Subcutaneous adipose tissue (tissue), 4 donors: Measurements from ENCODE around the gene SLC4A4. TPM values are rescaled to one million over a fixed set of nuclear protein-coding genes. Genes with fewer than 3 reads are reported as not detected.

ENCODE experiments used
- total RNA-seq, 4 donors: library from RNA; depleted of rRNA; stranded (reverse); fragments of >200 nt; gene quantifications; one replicate each; pipeline ENCODE4 v1.1.0, GENCODE V29; 2016
- TF ChIP-seq, protein P1 (sequence below): fragments of 450-650 bp; IDR thresholded peaks from one replicate; pipeline ENCODE4 v1.5.1; 2016; ENCODE audit warnings: low read depth, mild to moderate bottlenecking, control low read depth, antibody characterized with exemption, moderate library complexity

Gene SLC4A4
- total RNA-seq, 4 donors from 2014 or later = 0.68 to 18.6 (median 5.0) TPM

DNA sequence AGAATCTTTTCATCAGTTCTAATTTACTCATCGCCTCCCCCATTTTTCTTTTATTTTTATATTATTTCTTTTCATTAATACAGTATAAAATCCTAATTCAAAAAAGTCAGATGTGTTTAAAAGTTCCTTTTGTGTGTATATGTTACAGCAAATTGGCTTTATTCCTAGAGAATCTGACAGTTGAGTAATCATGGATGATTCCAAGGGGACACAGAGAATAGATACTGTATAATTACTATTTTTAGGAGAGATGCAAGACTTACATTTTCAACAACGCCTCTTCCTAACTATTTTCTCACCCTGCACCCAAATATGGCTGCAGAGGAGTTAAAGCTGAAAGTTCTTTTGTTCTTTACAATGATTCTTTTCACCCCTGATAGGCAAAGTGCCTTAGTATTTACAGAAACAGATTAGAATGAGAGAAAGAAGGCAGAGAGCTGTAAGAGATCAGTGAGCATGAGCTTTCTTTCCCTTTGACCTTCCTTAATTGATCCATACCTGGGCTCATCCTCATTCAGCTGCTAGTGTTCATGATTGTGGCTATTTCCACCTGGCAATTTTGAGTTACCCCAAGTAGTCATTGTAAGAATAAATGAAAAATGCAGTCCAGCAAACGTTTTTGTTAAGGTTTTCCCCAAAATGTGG is 210.8 kb downstream of the SLC4A4 start:
- TF ChIP-seq, protein P1, sequence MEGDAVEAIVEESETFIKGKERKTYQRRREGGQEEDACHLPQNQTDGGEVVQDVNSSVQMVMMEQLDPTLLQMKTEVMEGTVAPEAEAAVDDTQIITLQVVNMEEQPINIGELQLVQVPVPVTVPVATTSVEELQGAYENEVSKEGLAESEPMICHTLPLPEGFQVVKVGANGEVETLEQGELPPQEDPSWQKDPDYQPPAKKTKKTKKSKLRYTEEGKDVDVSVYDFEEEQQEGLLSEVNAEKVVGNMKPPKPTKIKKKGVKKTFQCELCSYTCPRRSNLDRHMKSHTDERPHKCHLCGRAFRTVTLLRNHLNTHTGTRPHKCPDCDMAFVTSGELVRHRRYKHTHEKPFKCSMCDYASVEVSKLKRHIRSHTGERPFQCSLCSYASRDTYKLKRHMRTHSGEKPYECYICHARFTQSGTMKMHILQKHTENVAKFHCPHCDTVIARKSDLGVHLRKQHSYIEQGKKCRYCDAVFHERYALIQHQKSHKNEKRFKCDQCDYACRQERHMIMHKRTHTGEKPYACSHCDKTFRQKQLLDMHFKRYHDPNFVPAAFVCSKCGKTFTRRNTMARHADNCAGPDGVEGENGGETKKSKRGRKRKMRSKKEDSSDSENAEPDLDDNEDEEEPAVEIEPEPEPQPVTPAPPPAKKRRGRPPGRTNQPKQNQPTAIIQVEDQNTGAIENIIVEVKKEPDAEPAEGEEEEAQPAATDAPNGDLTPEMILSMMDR = no peak

DNA sequence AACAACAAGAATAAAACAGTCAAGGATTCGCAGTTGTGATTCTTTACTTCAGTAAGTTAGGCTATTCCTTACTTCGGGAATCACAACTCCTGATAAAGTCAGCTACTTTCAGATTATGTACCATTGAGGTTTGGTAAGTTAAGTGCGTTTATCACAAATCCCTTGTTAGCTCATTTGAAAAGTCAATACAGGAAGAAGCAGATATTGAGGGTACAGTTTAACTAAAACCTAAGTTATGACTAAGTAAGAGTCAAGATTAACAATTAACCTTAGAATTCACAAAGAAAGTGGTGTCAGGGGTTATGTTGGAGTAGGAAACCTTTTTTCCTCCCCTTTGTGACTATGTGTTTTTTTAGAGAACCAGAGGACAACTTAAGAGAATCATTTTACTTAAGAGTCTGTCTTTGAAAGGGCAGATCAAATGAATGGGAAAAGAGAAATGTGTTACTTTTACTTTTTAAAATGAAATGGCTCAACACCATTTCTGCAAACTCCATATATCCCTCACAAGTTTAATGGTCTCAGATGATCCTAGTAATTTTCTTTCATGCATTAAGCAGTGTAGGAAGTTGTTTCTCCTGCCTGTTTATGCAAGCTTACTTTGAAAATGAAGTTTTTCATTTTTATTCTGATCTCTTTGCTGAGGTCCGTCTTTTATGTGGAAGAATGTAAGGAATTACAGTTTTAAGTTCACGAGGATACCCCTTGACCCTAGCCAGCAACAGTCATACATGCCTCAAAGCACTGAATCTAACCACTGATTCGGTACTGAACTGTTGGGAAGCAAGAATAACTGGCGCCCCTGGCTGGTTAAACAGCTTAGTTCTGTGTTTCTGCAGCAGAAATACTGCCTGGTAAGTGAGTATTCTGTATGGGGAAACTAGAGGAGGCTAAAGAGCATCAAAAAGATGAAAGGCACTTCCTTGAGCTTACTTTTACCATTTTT is 211.7 kb downstream of the SLC4A4 start:
- TF ChIP-seq, protein P1 = no peak

DNA sequence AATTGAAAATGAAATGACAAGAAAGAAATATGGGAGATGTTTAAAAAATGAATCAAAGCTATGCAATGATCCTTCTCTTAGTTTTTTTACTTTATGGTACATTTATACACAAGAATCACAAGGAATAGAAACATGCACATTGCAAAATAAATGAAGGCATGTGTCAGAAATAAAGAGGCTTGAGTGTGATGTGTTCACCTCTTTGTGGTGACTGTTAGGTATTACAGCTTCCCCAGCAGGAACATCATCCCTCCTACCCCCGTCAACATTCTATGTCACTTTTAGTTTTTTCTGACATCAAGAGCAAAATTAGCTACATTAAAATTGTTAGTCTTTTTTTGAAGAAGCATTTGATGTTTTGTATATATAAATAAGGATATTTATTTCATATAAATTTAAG is 214.8 kb downstream of the SLC4A4 start:
- TF ChIP-seq, protein P1 = no peak

DNA sequence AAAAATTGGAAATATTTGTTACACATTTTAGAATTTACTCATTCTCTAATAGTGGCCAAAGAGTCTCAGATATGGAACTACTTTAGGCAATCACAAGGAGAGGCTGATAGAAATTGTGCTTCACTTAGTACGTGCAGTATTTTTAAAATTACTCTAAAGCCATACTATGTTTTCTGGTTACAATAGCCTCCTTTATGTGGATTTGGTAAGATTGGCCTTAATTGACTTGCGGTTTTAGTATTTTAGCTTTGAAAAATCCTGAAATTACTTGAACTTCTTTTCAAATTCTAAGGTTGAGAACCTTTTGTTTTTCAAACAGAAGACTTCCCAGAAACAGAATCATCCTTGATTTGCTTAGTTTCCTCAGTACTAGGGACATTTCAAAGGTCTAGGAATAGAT is 215.2 kb downstream of the SLC4A4 start:
- TF ChIP-seq, protein P1 = no peak

DNA sequence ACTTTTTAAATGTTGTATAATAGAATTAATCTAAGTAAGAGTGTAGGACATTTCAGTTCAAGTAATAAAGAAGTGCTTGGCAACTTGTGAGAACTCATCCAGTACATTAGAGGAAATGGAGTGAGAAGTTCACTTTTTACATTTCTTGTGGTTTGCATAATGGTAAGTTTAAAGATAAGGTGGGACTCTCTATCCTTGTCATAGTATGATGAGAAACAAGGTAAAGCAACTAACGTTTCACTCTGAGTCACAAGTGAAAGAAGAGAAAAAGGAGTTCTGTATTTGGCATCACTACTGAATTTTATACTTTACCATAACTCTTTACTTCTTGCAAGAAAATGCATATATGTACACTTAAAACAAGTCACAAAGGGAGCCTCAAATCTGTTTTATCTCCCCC is 219.4 kb downstream of the SLC4A4 start:
- TF ChIP-seq, protein P1 = no peak

DNA sequence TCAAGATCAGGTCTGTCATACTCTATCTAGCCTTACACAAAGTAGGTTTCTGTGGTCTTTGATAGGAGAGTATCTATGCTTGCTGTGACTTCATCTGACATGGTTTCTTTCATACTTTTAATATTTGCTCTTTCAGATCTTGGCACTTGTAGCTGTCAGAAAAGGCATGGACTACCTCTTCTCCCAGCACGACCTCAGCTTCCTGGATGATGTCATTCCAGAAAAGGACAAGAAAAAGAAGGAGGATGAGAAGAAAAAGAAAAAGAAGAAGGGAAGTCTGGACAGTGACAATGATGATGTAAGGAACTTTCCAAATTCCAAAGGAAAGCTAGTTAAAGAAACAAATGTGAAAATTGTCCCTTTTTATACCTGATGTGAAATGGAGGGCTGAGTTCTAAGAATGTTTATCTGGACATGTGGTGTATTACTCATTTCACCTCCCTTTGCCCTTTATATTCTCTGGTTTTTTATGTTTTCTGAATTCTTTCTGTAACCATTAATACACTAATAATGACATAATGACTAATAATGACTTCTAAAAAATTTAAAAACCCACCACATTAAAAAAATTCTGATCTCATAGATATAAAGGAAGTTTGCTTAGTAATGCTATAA is 221.2 kb downstream of the SLC4A4 start:
- TF ChIP-seq, protein P1 = no peak

DNA sequence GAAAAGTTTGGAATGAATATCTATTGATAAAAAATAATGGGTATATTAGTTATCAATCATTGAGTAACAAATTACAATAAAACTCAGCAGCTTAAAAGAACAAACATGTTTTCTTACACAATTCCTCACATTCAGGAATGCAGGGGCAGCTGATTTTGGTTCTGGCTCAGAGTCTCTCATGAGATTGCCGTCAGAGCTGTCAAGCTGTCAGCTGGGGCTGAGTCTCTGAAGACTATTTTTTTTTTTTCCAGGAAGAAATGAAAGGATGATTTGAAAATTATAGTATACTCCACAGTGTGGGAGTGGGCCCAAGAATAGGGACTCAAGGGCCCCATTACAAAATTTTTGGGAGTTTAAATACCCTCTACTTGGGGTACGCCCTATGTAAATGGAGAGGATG is 226.0 kb downstream of the SLC4A4 start:
- TF ChIP-seq, protein P1 = no peak
